Measurements from ENCODE around the gene SUN1.

DNA sequence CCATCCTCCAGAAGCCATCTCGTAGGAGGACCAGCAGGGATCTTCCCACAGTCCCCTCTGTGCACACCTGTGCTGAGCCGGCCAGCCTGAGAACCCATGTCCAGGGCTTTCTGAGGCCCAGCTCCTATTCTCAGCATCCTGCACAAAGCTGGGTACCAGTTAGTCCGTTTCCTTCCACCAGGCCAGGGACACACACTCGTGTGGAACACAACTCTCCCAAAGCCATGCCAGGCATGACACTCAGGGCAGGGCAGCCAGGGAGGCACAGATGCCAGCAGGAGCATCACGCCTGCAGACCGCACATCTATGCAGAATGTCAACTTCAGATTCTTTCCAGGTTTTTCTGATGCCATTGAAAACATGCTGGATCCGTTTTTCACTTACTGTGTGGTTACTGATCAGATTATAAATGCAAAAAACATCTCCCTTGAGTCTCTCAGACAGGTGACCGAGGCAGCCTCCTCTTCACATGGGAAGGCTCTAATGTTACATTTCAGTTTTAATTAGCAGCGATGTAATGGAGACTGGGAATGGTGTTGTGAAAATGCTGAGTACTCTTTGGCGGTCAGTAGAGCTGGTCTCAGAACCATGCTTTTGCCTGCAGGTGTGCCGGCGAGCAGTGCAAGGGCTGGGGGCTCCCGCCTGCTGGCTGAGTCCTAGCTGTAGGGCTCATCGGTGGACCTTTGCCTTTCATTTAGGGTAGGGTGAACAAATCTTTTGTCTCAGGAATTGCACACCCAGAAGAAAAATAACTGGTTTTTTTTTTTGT lies 3.3 kb upstream of the SUN1 start:
- TF ChIP-seq, protein P1, sequence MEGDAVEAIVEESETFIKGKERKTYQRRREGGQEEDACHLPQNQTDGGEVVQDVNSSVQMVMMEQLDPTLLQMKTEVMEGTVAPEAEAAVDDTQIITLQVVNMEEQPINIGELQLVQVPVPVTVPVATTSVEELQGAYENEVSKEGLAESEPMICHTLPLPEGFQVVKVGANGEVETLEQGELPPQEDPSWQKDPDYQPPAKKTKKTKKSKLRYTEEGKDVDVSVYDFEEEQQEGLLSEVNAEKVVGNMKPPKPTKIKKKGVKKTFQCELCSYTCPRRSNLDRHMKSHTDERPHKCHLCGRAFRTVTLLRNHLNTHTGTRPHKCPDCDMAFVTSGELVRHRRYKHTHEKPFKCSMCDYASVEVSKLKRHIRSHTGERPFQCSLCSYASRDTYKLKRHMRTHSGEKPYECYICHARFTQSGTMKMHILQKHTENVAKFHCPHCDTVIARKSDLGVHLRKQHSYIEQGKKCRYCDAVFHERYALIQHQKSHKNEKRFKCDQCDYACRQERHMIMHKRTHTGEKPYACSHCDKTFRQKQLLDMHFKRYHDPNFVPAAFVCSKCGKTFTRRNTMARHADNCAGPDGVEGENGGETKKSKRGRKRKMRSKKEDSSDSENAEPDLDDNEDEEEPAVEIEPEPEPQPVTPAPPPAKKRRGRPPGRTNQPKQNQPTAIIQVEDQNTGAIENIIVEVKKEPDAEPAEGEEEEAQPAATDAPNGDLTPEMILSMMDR (IDR thresholded peaks at IDR 0.05), result no peak
- no peak for TF ChIP-seq EP300 (IDR thresholded peaks at IDR 0.05)
